Measurements from ENCODE around the gene ALCAM.

The ALCAM gene

DNA sequence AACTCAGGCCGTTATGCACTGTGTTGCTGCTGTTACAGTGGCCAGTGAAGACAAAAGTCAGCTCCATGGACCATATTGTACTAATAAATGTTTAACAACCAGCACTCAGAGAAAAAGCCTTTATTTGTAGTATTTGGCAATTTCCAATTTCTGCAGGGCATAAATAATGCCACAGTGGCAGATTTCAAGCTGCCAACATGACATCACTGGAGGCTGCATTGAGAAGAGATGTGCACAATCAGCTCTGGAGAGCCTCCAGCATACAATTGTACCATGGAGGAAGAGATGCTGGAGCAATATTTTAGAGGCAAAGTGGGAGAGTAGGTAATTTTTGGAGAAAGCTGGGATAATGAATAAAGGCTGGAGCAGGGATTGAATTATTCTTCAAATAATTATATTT is 9.7 kb upstream of the ALCAM start:
- DNase-seq (ENCODE audit: low spot score): no peak

DNA sequence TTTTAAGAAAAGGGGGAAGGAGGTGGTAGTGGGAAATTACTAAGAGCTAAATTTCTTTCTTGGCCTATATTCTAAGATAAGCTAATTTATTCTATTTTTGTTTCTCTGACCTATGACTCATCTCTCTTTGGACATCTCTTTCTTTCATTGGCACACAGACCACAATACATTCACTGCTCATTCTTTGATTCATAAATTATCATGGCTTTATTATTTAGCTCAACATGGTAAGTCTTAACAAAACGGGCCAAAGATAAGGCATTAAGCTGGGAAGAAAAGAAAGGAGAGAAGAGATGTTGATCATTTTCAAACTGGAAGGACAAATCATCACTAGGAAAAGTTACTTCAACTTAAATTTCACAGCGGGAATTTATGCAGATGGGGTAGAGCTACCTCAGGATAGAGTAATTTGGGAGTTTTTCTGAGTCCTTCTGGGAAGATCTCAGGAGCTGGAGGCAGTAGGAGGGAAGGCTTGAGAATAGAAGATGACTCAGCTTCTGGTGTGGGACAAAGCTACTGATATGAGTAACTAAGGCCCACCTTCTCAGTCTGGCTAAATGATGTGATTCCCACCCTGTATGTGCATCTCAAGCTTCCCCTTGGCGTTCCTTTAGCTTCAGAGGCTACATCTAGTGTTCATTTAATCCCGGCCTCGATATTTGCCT is 7.5 kb upstream of the ALCAM start:
- DNase-seq (ENCODE audit: low spot score): no peak

DNA sequence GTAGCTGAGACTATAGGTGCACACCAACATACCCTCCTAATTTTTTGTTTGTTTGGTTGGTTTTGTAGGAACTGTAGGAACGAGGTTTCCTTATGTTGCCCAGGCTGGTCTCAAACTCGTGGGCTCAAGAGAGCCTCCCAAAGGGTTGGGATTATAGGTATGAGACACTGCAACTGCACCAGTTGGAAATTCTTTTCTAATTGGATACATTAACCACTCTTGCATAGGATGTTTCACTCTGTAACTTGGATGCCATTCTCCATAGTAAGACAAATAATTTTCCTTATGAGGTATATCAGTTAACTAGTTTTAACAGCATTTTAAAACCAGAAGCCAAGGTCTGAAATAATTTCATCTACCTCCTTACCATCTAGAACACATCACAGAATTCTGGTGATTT is 6.7 kb upstream of the ALCAM start:
- DNase-seq (ENCODE audit: low spot score): no peak

- no peak for DNase-seq (ENCODE audit: low spot score)
Observed at GRCh38 chr3:105362021-105362665, 4.6 kb upstream of the ALCAM start.

DNA sequence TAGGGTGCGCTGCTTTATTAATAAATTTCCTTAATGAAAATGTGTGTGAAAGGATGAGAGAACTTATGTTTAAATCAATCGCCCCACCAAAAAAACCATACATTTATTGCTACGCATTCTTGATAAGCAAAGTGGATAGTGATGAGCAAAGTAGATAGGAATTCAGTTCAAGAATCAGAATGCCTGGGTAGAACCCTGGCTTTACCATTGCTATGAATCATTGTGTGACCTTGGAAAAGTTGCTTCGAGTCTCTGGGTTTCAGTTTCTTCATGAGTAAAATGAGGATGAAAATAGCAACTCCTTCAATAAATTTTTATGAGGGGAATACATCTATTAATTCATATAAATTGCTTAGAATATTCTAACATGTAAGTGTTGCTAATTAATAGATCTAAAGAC is 2.6 kb upstream of the ALCAM start:
- DNase-seq (ENCODE audit: low spot score): no peak

- no peak for DNase-seq (ENCODE audit: low spot score)
Observed at GRCh38 chr3:105365081-105365390, 1.7 kb upstream of the ALCAM start.

DNA sequence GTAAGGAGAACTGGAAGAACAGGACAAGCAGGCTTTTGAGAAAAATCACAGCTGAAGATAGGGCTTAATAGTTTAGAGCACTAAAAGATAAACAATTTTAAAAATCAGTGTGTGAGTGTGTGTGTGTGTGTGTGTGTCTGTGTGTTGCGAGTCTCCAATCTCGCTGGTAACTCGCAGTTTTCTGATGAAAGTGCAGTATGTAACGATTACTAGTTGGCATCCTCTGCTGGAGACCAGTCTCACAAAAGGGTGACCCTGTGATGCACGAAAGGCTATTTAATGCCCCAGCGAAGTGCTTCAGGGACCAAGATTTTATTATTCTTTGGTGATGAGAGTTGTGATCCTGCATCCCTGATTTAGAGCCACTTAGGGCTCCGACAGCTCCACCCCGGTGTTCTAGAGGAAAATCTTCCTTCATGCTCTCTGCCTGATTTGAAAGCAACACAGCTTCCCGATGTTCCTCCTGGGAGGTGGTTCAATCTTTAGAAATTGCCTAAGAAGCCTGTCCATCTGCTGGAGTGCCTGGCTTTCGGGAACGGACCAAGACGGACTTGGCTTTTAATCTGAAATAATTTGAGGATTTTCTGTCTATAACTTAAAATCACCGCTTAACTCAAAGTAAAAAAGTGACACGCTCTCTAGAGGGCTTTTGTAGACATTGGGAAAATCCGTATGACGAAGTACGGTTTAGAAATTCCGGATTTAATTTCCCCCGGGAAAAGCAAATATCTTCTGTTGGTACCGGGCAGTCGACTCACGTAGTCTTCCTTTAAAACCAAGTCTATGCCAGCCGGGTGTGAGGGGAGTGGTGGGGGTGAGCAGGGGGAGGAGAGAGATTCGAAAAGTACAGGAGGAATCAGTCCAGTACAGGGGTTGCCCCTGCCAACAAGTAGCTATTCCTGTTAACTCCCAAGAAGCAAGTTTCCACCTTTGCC is 1.1 kb upstream of the ALCAM start:
- DNase-seq (ENCODE audit: low spot score): peak; percentile 22

GRCh38 chr3:105367063-105367405 is 325 bp downstream of the ALCAM start:
- DNase-seq (ENCODE audit: low spot score): peak; percentile 33

GRCh38 chr3:105367406-105368213 is 901 bp downstream of the ALCAM start:
- DNase-seq (ENCODE audit: low spot score): peak; percentile 37

- DNase-seq (ENCODE audit: low spot score): peak; percentile 38
Observed at GRCh38 chr3:105368566-105369499, 2.1 kb downstream of the ALCAM start.

- peak; percentile 28 for DNase-seq (ENCODE audit: low spot score)
Observed at GRCh38 chr3:105369500-105370371, 3.0 kb downstream of the ALCAM start.

DNA sequence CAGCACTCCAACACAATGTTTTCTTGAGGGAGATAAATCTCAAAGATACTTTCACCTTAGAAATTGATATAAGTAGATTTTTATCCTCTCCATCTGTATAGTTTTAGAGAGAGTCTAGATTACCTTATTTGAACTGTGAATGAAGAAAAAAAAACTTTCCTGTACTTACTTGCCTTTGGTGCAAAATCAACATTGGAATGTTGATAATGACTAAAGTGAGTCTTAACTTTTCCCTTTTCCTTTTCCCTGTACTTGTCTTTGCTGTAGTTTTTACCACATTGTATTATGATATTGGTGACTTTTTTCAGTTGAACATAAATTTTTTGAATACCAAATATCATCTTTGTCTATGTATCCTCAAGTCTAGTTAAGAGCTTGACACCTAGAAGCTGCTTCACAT is 6.7 kb downstream of the ALCAM start:
- DNase-seq (ENCODE audit: low spot score): no peak

GRCh38 chr3:105375750-105376511 is 9.2 kb downstream of the ALCAM start:
- DNase-seq (ENCODE audit: low spot score): no peak

- no peak for DNase-seq (ENCODE audit: low spot score)
Observed at GRCh38 chr3:105377716-105378115, 11.0 kb downstream of the ALCAM start.

- no peak for DNase-seq (ENCODE audit: low spot score)
Observed at GRCh38 chr3:105385179-105385578, 18.5 kb downstream of the ALCAM start.

DNA sequence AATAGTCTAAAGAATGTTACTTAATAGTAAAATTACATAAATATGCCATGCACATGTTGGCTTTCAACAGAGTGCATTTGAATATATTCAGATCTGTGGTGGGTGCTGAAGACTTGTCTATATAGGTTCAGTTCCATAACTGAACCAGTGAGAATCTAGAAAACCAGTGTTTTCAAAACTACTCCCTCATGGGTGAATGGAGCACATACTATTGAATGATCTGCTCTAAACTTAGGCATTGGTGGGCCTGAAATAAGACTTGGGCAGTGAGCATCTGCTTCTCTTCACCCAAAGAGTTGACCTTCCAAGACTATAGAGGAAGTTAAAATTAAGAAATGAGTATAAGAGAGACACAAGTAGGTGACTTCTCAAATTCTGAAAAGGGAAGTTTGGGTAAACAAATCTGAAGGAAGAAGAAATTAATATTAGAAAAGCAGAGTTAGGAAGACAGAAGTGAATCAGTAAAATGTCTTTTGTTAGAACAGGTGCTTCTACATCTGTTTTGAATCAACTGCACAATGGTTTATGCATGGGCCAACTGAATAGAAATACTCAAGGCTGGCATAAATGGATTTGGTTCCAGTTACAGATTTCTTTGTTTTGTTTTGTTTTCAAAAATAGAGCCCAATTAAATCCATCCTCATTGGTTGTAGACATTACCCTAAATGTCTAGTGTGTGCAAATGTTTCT is 19.3 kb downstream of the ALCAM start:
- DNase-seq (ENCODE audit: low spot score): no peak

DNA sequence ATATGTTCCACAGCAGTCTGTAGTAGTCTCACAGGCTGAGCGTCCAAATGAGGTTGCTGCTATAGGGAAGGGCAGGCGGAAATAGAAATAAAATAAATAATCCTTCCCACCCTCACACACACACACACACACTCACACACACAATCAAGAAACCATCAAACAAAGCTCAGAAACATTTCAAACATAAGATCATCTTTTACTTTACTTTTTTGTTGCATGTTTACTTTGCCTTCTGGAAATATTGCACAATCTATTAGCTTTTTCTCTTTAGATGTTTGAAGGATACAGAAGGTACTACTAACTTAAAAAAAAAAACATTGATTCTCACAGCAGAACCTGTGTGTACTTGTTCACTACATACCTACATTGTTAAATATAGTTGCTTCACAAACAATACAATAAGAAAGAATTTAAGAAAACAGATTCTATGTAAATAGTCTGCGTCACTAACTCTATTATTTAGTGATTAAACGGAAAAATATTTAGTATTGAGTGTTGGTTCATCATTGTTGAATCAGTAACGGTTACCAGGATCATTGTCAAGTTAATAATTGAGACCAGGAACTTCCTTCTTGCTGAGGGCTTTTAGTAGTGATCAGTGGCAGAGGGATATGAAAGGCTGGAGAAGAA is 20.5 kb downstream of the ALCAM start:
- no peak for DNase-seq (ENCODE audit: low spot score)

- DNase-seq (ENCODE audit: low spot score): no peak
Observed at GRCh38 chr3:105388176-105388575, 21.5 kb downstream of the ALCAM start.

Measured in HuH-7 (cell line).